ENCODE measurements around the gene ESYT1.
A peak's percentile ranks its signal among the peaks of the same experiment; 100 is the strongest.

The ESYT1 gene

GRCh38 chr12:56190695-56191155, 62.7 kb downstream of the ESYT1 start:
- FAIRE-seq = no peak

- FAIRE-seq = no peak
Measured at GRCh38 chr12:56192582-56192981, 64.5 kb downstream of the ESYT1 start.

- peak; percentile 73 for FAIRE-seq
Measured at GRCh38 chr12:56193025-56193578, 65.0 kb downstream of the ESYT1 start.
